Peyer's patch (tissue), 4 donors: Measurements from ENCODE around the gene PRSS50.

Experiments
- POLR2A ChIP-seq, 2 donors: fragments of 450-650 bp; IDR thresholded peaks; one replicate each; pipeline ENCODE4 v1.5.1; 2017; ENCODE audit warnings: antibody characterized with exemption in 2 of 2, mild to moderate bottlenecking in 2 of 2, moderate library complexity in 2 of 2
- TF ChIP-seq, protein P1 (sequence below), 6 experiments: fragments of 450-650 bp in 4 of 6; fragments of 200-600 bp in 2 of 6; sonication (generic) in 1 of 6; IDR thresholded peaks; one replicate each; pipeline ENCODE4 v1.5.1; 2017 to 2019; ENCODE audit warnings: antibody characterized with exemption in 6 of 6, mild to moderate bottlenecking in 3 of 6, moderate library complexity in 1 of 6

DNA sequence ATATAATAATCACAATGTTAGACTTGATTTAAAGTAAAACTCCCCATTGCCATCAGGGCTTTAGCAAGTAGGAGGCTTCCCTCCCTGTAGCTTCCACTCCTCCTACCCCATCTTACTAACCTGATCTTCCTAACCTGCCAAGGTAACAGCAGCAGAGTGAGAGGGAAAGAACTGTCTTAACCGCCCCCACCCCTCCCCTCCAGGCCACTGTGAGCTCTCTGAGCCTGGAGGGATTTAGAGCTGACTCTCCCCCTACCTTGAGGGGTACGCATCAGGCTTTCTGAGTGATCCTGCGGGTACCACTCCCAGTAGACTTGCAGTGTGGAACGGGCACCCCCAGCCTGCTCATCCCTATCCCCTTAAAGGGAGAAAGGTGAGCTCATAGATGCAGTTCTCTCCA, 11.4 kb upstream of the PRSS50 start:
- TF ChIP-seq POLR2A (IDR thresholded peaks at IDR 0.05) = no peak
- TF ChIP-seq, protein P1, sequence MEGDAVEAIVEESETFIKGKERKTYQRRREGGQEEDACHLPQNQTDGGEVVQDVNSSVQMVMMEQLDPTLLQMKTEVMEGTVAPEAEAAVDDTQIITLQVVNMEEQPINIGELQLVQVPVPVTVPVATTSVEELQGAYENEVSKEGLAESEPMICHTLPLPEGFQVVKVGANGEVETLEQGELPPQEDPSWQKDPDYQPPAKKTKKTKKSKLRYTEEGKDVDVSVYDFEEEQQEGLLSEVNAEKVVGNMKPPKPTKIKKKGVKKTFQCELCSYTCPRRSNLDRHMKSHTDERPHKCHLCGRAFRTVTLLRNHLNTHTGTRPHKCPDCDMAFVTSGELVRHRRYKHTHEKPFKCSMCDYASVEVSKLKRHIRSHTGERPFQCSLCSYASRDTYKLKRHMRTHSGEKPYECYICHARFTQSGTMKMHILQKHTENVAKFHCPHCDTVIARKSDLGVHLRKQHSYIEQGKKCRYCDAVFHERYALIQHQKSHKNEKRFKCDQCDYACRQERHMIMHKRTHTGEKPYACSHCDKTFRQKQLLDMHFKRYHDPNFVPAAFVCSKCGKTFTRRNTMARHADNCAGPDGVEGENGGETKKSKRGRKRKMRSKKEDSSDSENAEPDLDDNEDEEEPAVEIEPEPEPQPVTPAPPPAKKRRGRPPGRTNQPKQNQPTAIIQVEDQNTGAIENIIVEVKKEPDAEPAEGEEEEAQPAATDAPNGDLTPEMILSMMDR (IDR thresholded peaks at IDR 0.05) = no peak
